Measurements from ENCODE around the gene SCRT2. TPM values are rescaled to one million over a fixed set of nuclear protein-coding genes. Genes with fewer than 3 reads are reported as not detected.

The SCRT2 gene
- total and polyA plus RNA-seq, 2 of the 8 experiments (the other 6 are each of a cell fraction or from before 2014, with no cell fraction given) = 0.12 to 0.34 TPM

DNA sequence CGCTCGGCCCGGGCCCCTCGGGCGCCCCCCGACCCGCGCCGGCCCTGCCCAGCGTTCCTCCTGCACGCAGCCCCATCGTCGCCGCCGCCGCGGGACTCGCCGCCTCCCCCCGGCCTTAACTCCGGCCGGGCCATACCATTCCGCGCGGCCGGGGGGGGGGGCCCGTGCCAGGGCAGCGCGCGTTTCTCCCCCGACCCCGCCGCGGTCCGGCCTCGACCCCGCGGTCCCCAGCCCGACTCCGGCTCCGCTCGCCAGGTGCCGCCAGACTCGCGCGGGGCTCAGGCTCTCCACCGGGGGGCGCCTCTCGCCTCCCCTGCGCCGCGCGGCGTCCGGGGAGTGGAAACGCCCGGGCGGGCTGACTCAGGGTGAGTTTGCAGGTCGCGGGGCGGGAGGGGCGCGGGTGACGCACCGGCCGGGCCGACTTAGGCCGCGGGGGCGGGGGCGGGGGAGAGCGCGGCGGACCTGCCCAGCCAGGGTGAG, 22.5 kb downstream of the SCRT2 start, which contains the start of gene SRXN1 (continued):
- peak; percentile 84 for TF ChIP-seq BACH1 (IDR thresholded peaks at IDR 0.05; ENCODE audit: low read length)
- no peak for TF ChIP-seq GTF2F1 (IDR thresholded peaks at IDR 0.05; ENCODE audit: borderline replicate concordance, low read depth, low read length)
- TF ChIP-seq CHD2 (IDR thresholded peaks at IDR 0.05; ENCODE audit: low read length) = no peak
- TF ChIP-seq, protein P1, sequence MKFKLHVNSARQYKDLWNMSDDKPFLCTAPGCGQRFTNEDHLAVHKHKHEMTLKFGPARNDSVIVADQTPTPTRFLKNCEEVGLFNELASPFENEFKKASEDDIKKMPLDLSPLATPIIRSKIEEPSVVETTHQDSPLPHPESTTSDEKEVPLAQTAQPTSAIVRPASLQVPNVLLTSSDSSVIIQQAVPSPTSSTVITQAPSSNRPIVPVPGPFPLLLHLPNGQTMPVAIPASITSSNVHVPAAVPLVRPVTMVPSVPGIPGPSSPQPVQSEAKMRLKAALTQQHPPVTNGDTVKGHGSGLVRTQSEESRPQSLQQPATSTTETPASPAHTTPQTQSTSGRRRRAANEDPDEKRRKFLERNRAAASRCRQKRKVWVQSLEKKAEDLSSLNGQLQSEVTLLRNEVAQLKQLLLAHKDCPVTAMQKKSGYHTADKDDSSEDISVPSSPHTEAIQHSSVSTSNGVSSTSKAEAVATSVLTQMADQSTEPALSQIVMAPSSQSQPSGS (IDR thresholded peaks at IDR 0.05; ENCODE audit: low read length) = no peak
- peak; percentile 19; the same call in 1 of the 2 replicates for TF ChIP-seq MAFK (IDR thresholded peaks at IDR 0.05; ENCODE audit: low read depth, low read length)
- TF ChIP-seq KDM4A (IDR thresholded peaks at IDR 0.05; ENCODE audit: low read depth, low read length, severe bottlenecking) = peak; percentile 6
- peak; percentile 72 for TF ChIP-seq CHD1 (IDR thresholded peaks at IDR 0.05; ENCODE audit: low read depth, low read length)
- no peak for TF ChIP-seq EZH2 (IDR thresholded peaks at IDR 0.05; ENCODE audit: low read depth, low read length, severe bottlenecking)
- peak; percentile 63 to 82 for TF ChIP-seq RAD21 (IDR thresholded peaks at IDR 0.05 in 1 of 2, conservative IDR thresholded peaks at IDR 0.05 in 1 of 2; ENCODE audit: low read depth in 2 of 2, low read length in 2 of 2)
- no peak for TF ChIP-seq BRCA1 (IDR thresholded peaks at IDR 0.05; ENCODE audit: low read depth, low read length)
- no peak for TF ChIP-seq YY1 (IDR thresholded peaks at IDR 0.05; ENCODE audit: low read depth, low read length)
- peak; percentile 31 to 92; a peak in 2 of 4 replicates for TF ChIP-seq HDAC2 (IDR thresholded peaks at IDR 0.05; ENCODE audit: borderline replicate concordance in 1 of 2, low read depth in 2 of 2, low read length in 2 of 2)
- TF ChIP-seq TAF7 (optimal IDR thresholded peaks at IDR 0.05; ENCODE audit: borderline replicate concordance, low read depth, low read length) = peak; percentile 24
- no peak for TF ChIP-seq POLR2AphosphoS5 (IDR thresholded peaks at IDR 0.05; ENCODE audit: low read depth, low read length)
- peak; percentile 71; the same call in 1 of the 2 replicates for TF ChIP-seq RBBP5 (IDR thresholded peaks at IDR 0.05; ENCODE audit: borderline replicate concordance, low read depth, low read length)
- TF ChIP-seq E2F6 (IDR thresholded peaks at IDR 0.05) = no peak
- TF ChIP-seq JUND (IDR thresholded peaks at IDR 0.05; ENCODE audit: low read length) = peak; percentile 75
- peak; percentile 67 for TF ChIP-seq CREB1 (IDR thresholded peaks at IDR 0.05)
- peak in 1 of 2 experiments; percentile 75; a peak in 1 of 3 replicates for TF ChIP-seq EP300 (IDR thresholded peaks at IDR 0.05; ENCODE audit: borderline replicate concordance in 1 of 2, low read depth in 2 of 2, low read length in 2 of 2)
- no peak for TF ChIP-seq HDAC6 (IDR thresholded peaks at IDR 0.05; ENCODE audit: low read depth, low read length)
- TF ChIP-seq TBP (IDR thresholded peaks at IDR 0.05; ENCODE audit: low read depth, low read length) = 0 out of 2 replicates have a peak, but pooled peaks have one; percentile 30
- no peak for TF ChIP-seq TCF12 (IDR thresholded peaks at IDR 0.05; ENCODE audit: low read depth, low read length)
